ENCODE data around the gene REPIN1. TPM values are rescaled to one million over a fixed set of nuclear protein-coding genes. Genes with fewer than 3 reads are reported as not detected.
A peak's percentile ranks its signal among the peaks of the same experiment; 100 is the strongest.

The REPIN1 gene
- total RNA-seq, 1 donor from 2014 or later: 117 TPM

- no peak for DNase-seq (ENCODE audit: low spot score)
These were observed 8.1 kb upstream of the REPIN1 start for GRCh38 chr7:150360363-150361058.

- DNase-seq (ENCODE audit: low spot score): no peak
These were observed 7.2 kb upstream of the REPIN1 start for GRCh38 chr7:150361402-150361801.

GRCh38 chr7:150361807-150362621 lies 6.6 kb upstream of the REPIN1 start:
- no peak for DNase-seq (ENCODE audit: low spot score)

- no peak for DNase-seq (ENCODE audit: low spot score)
These were observed 5.3 kb upstream of the REPIN1 start for GRCh38 chr7:150363370-150363769.

- no peak for DNase-seq (ENCODE audit: low spot score)
These were observed 4.8 kb upstream of the REPIN1 start for GRCh38 chr7:150363872-150364271.

GRCh38 chr7:150365194-150365593 lies 3.4 kb upstream of the REPIN1 start:
- DNase-seq (ENCODE audit: low spot score): no peak

- DNase-seq (ENCODE audit: low spot score): no peak
These were observed 2.8 kb upstream of the REPIN1 start for GRCh38 chr7:150365673-150366398.

- no peak for DNase-seq (ENCODE audit: low spot score)
These were observed 936 bp upstream of the REPIN1 start for GRCh38 chr7:150367677-150368095.

- DNase-seq (ENCODE audit: low spot score): peak; percentile 71
These were observed 494 bp downstream of the REPIN1 start for GRCh38 chr7:150368884-150369747.

GRCh38 chr7:150369748-150370501 lies 1.3 kb downstream of the REPIN1 start:
- no peak for DNase-seq (ENCODE audit: low spot score)

GRCh38 chr7:150370612-150371071 lies 2.0 kb downstream of the REPIN1 start:
- DNase-seq (ENCODE audit: low spot score): no peak

GRCh38 chr7:150371131-150371995 lies 2.7 kb downstream of the REPIN1 start:
- no peak for DNase-seq (ENCODE audit: low spot score)

GRCh38 chr7:150371996-150372270 lies 3.3 kb downstream of the REPIN1 start:
- DNase-seq (ENCODE audit: low spot score): no peak

GRCh38 chr7:150372271-150373048 lies 3.8 kb downstream of the REPIN1 start:
- no peak for DNase-seq (ENCODE audit: low spot score)

GRCh38 chr7:150373049-150373801 lies 4.6 kb downstream of the REPIN1 start:
- peak; percentile 77 for DNase-seq (ENCODE audit: low spot score)

- DNase-seq (ENCODE audit: low spot score): no peak
These were observed 5.4 kb downstream of the REPIN1 start for GRCh38 chr7:150374026-150374425.

- no peak for DNase-seq (ENCODE audit: low spot score)
These were observed 5.8 kb downstream of the REPIN1 start for GRCh38 chr7:150374472-150374871.

Data from ureter (tissue), 1 donor.